ENCODE results near the gene SLC24A4. TPM values are rescaled to one million over a fixed set of nuclear protein-coding genes. Genes with fewer than 3 reads are reported as not detected.

Gene SLC24A4
- total and polyA plus RNA-seq, 2 donors (not counting 3 experiments of a cell fraction or from before 2014, with no cell fraction given): 0.07 to 0.08 TPM

DNA sequence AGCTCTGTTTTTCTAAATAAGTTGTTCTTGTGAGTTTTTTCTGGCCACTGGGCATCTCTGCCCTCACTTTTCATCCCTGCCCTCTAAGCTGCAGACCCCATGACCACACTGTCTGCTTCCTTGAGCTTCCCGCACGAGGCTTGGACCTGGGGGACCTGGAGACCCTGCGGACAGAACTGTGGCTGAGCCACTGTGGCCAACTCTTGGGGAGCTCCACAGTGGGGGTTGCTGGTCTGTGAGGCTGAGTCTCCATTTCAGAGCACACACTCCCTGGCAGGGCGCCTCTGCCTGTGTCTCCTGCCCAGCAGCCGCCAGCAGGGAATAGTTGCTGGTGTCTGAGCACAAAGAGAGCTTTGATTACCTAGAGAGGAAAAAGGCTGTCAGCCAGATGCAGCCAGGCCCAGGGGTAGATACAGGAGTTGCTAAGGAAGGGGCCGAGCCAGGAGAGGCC lies 177.6 kb downstream of the SLC24A4 start:
- Histone ChIP-seq H3K36me3 (ENCODE audit: control insufficient read depth in 2 of 2, extremely low read depth in 1 of 2, insufficient read depth in 2 of 2, low read length in 2 of 2) (no peaks in the 10 kb centered on the region), H3K9me3 (replicated peaks; ENCODE audit: control insufficient read depth, insufficient read depth, low read length) (no peaks in the 10 kb centered on the region), H3K79me2 (ENCODE audit: control insufficient read depth, insufficient read depth, low read length) (no peaks in the 10 kb centered on the region), H3K4me3 (replicated peaks in 1 of 3; ENCODE audit: insufficient read depth in 1 of 3, low read depth in 1 of 3, low read length in 3 of 3) (no peak overlapping the region), H3K4me2 (ENCODE audit: insufficient read depth, low read length) (no peak overlapping the region), H3K9ac (replicated peaks; ENCODE audit: extremely low read depth, insufficient read depth, low read length) (no peak overlapping the region), H4K20me1 (replicated peaks; ENCODE audit: control insufficient read depth, extremely low read depth, insufficient read depth, low read length) (no peaks in the 10 kb centered on the region), H3K27me3 (ENCODE audit: control insufficient read depth in 2 of 2, insufficient read depth in 2 of 2, low read length in 2 of 2) (peaks cover 0 to 2% of the 10 kb centered on the region in 2 experiments), H3K9me1 (replicated peaks; ENCODE audit: control insufficient read depth, extremely low read depth, insufficient read depth, low read length) (no peaks in the 10 kb centered on the region), H2AFZ (ENCODE audit: low read depth, low read length) (no peak overlapping the region), H3K4me1 (ENCODE audit: control insufficient read depth, extremely low read depth, insufficient read depth, low read length) (peaks cover 5% of the 10 kb centered on the region), H3K27ac (ENCODE audit: insufficient read depth, low read depth, low read length) (no peak overlapping the region)
- intact Hi-C loops (cut with micrococcal nuclease) (no loop called here), dilution Hi-C loops (cut with MboI; ENCODE audit: extremely low pct_ligation_motif_present, low sequenced_read_pairs) (no loop called here)
- DNase-seq (ENCODE audit: low read depth, low spot score): no peak
- no peak for FAIRE-seq
- POLR2A ChIA-PET: no interaction called here
- BruUV-seq (replicated peaks): no TSS peak
- TF ChIP-seq POLR2A (IDR thresholded peaks at IDR 0.05; ENCODE audit: low read depth, low read length) (no peak), POLR2AphosphoS5 (IDR thresholded peaks at IDR 0.05; ENCODE audit: insufficient read depth, low read depth, low read length) (no peak), EZH2 (IDR thresholded peaks at IDR 0.05; ENCODE audit: borderline replicate concordance, low read depth, low read length, severe bottlenecking) (no peak), JUN (IDR thresholded peaks at IDR 0.05; ENCODE audit: borderline replicate concordance, insufficient read depth, insufficient read length, low read depth) (no peak), GATA2 (IDR thresholded peaks at IDR 0.05; ENCODE audit: insufficient read depth, insufficient read length, low read depth, low read length) (no peak), MYC (IDR thresholded peaks at IDR 0.05; ENCODE audit: low read depth, low read length) (no peak), FOS (IDR thresholded peaks at IDR 0.05; ENCODE audit: borderline replicate concordance, insufficient read depth, low read length) (no peak)
- TF ChIP-seq, protein P1, sequence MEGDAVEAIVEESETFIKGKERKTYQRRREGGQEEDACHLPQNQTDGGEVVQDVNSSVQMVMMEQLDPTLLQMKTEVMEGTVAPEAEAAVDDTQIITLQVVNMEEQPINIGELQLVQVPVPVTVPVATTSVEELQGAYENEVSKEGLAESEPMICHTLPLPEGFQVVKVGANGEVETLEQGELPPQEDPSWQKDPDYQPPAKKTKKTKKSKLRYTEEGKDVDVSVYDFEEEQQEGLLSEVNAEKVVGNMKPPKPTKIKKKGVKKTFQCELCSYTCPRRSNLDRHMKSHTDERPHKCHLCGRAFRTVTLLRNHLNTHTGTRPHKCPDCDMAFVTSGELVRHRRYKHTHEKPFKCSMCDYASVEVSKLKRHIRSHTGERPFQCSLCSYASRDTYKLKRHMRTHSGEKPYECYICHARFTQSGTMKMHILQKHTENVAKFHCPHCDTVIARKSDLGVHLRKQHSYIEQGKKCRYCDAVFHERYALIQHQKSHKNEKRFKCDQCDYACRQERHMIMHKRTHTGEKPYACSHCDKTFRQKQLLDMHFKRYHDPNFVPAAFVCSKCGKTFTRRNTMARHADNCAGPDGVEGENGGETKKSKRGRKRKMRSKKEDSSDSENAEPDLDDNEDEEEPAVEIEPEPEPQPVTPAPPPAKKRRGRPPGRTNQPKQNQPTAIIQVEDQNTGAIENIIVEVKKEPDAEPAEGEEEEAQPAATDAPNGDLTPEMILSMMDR (IDR thresholded peaks at IDR 0.05; ENCODE audit: extremely low read depth in 1 of 2, insufficient read depth in 1 of 2, low read depth in 1 of 2, low read length in 2 of 2): no peak
- TF ChIP-seq, protein P2, sequence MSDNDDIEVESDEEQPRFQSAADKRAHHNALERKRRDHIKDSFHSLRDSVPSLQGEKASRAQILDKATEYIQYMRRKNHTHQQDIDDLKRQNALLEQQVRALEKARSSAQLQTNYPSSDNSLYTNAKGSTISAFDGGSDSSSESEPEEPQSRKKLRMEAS (IDR thresholded peaks at IDR 0.05; ENCODE audit: insufficient read depth, insufficient read length): no peak
- CTCF ChIA-PET: interaction anchor here (1.1 to 2.3 kb wide), 3 partner anchors 11 to 41 kb away, joined by 3 to 6 read pairs (median 5); no protein-coding TSS in a partner anchor

Data from endothelial cell of umbilical vein (primary cell).